Vagina (tissue), 2 donors: ENCODE data around the gene VPS18. TPM values are rescaled to one million over a fixed set of nuclear protein-coding genes. Genes with fewer than 3 reads are reported as not detected.

Experiments used
- DNase-seq, 2 donors: peaks; one replicate each; pipeline ENCODE4 v3.0.0-alpha.2; 2017; ENCODE audit errors: extremely low spot score in 2 of 2
- H3K27ac ChIP-seq: fragments of 200-600 bp; sonication (generic); one replicate; pipeline ENCODE4 v1.5.1; 2019
- H3K27me3 ChIP-seq: fragments of 200-600 bp; sonication (generic); one replicate; pipeline ENCODE4 v1.5.1; 2019
- H3K36me3 ChIP-seq, 2 donors: fragments of 200-600 bp; sonication (generic); one replicate each; pipeline ENCODE4 v1.5.1; 2017 to 2019
- H3K4me1 ChIP-seq: fragments of 200-600 bp; sonication (generic); one replicate; pipeline ENCODE4 v1.5.1; 2019
- H3K4me3 ChIP-seq, 2 donors: fragments of 200-600 bp; sonication (generic); 1 replicate in 1 of 2; 2 replicates in 1 of 2; pipeline ENCODE4 v1.5.1; 2016 to 2019
- H3K9me3 ChIP-seq: fragments of 200-600 bp; sonication (generic); one replicate; pipeline ENCODE4 v1.5.1; 2019
- POLR2A ChIP-seq, 2 donors: fragments of 450-650 bp; IDR thresholded peaks; one replicate each; pipeline ENCODE4 v1.6.1; 2017; ENCODE audit warnings: antibody characterized with exemption in 2 of 2, mild to moderate bottlenecking in 2 of 2, moderate library complexity in 2 of 2
- POLR2AphosphoS5 ChIP-seq, 2 donors: sonication (generic); formaldehyde crosslinking; IDR thresholded peaks; one replicate each; pipeline ENCODE4 v1.9.0; 2017; ENCODE audit warnings: antibody characterized with exemption in 2 of 2, mild to moderate bottlenecking in 2 of 2, low read depth in 1 of 2; ENCODE audit not compliant: insufficient read depth in 1 of 2
- intact Hi-C: fragments of 100-400 bp; cut with DNase I; formaldehyde crosslinking; loops from one replicate; pipeline ENCODE4 v1.15.1; 2023
- total RNA-seq: library from RNA; depleted of rRNA; stranded (reverse); fragments of >200 nt; gene quantifications from one replicate; pipeline ENCODE4 v1.2.3, GENCODE V29; 2016
- TF ChIP-seq, protein P1 (sequence below), 3 experiments: fragments of 450-650 bp in 2 of 3; fragments of 200-600 bp in 1 of 3; sonication (generic) in 1 of 3; IDR thresholded peaks; one replicate each; pipeline ENCODE4 v1.5.1; 2017 to 2019; ENCODE audit warnings: antibody characterized with exemption in 3 of 3, mild to moderate bottlenecking in 2 of 3, moderate library complexity in 2 of 3

The VPS18 gene
- total RNA-seq, 1 donor from 2014 or later = 21.4 TPM

DNA sequence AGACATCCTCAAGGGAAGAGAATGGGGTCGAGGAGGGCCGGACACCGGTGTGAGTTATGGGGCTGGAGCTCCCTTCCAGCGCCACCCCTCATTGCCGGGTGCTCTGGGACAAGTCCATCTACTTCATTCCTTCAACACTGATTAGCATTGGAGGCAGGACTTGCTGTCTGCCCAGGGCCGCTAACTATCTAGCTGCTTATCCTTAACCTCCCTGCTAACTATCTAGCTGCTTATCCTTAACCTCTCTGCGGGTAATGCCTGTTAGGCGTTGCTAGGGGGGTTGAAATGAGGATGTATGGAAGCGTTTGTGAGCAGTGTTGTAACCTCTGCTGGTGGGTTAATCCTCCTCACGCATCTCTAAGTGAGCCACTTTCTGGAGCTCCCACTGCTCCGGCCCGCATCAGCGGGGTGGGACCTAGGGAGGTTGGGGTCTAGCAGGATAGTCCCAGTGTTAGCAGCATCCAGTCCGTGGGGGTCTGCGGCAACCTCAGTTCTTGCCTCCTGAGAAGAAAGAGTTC is 48.1 kb downstream of the VPS18 start:
- Histone ChIP-seq H3K4me3 (peak overlapping the region; percentile 46 to 74), H3K9me3 (no peaks in the 10 kb centered on the region), H3K4me1 (peaks cover 27% of the 10 kb centered on the region), H3K27ac (peak overlapping the region; percentile 79), H3K27me3 (no peaks in the 10 kb centered on the region), H3K36me3 (no peaks in the 10 kb centered on the region)
- no peak for TF ChIP-seq POLR2AphosphoS5 (IDR thresholded peaks at IDR 0.05; ENCODE audit: insufficient read depth in 1 of 2, low read depth in 1 of 2)
- TF ChIP-seq, protein P1, sequence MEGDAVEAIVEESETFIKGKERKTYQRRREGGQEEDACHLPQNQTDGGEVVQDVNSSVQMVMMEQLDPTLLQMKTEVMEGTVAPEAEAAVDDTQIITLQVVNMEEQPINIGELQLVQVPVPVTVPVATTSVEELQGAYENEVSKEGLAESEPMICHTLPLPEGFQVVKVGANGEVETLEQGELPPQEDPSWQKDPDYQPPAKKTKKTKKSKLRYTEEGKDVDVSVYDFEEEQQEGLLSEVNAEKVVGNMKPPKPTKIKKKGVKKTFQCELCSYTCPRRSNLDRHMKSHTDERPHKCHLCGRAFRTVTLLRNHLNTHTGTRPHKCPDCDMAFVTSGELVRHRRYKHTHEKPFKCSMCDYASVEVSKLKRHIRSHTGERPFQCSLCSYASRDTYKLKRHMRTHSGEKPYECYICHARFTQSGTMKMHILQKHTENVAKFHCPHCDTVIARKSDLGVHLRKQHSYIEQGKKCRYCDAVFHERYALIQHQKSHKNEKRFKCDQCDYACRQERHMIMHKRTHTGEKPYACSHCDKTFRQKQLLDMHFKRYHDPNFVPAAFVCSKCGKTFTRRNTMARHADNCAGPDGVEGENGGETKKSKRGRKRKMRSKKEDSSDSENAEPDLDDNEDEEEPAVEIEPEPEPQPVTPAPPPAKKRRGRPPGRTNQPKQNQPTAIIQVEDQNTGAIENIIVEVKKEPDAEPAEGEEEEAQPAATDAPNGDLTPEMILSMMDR (IDR thresholded peaks at IDR 0.05) = peak in 1 of 3 experiments; percentile 6
- no peak for DNase-seq
- intact Hi-C loops = loop anchor here (5.0 to 10.0 kb wide), 2 partner anchors 40 to 72 kb away; no protein-coding TSS in a partner anchor

- Histone ChIP-seq H3K4me1 (peaks cover 27% of the 10 kb centered on the region), H3K27ac (peak overlapping the region; percentile 79), H3K9me3 (no peaks in the 10 kb centered on the region), H3K36me3 (no peaks in the 10 kb centered on the region), H3K27me3 (no peaks in the 10 kb centered on the region), H3K4me3 (peak overlapping the region in 1 of 2 donors; percentile 74)
- DNase-seq = no peak
- intact Hi-C loops = loop anchor here (5.0 to 10.0 kb wide), 2 partner anchors 41 to 72 kb away; no protein-coding TSS in a partner anchor
- TF ChIP-seq POLR2AphosphoS5 (IDR thresholded peaks at IDR 0.05; ENCODE audit: insufficient read depth in 1 of 2, low read depth in 1 of 2) = no peak
- TF ChIP-seq, protein P1 (IDR thresholded peaks at IDR 0.05) = no peak
- TF ChIP-seq POLR2A (IDR thresholded peaks at IDR 0.05) = no peak
Observed at GRCh38 chr15:40942878-40943277, 48.6 kb downstream of the VPS18 start.

- Histone ChIP-seq H3K36me3 (no peaks in the 10 kb centered on the region), H3K27ac (no peak overlapping the region), H3K9me3 (no peaks in the 10 kb centered on the region), H3K4me1 (peaks cover 27% of the 10 kb centered on the region), H3K27me3 (no peaks in the 10 kb centered on the region), H3K4me3 (no peak overlapping the region)
- DNase-seq = no peak
- TF ChIP-seq, protein P1 (IDR thresholded peaks at IDR 0.05) = no peak
- TF ChIP-seq POLR2A (IDR thresholded peaks at IDR 0.05) (no peak), POLR2AphosphoS5 (IDR thresholded peaks at IDR 0.05; ENCODE audit: insufficient read depth in 1 of 2, low read depth in 1 of 2) (no peak)
- intact Hi-C loops = loop anchor here (5.0 to 10.0 kb wide), 2 partner anchors 42 to 71 kb away; no protein-coding TSS in a partner anchor
Observed at GRCh38 chr15:40943764-40944365, 49.6 kb downstream of the VPS18 start.

GRCh38 chr15:40944510-40945296 is 50.5 kb downstream of the VPS18 start:
- intact Hi-C loops = loop anchor here (5.0 to 10.0 kb wide), 2 partner anchors 42 to 70 kb away; no protein-coding TSS in a partner anchor
- DNase-seq = no peak
- no peak overlapping the region for H3K27ac ChIP-seq
- no peak overlapping the region for H3K4me3 ChIP-seq
- H3K27me3 ChIP-seq = no peaks in the 10 kb centered on the region
- H3K9me3 ChIP-seq = no peaks in the 10 kb centered on the region
- peaks cover 27% of the 10 kb centered on the region for H3K4me1 ChIP-seq
- TF ChIP-seq POLR2A (IDR thresholded peaks at IDR 0.05) (no peak), POLR2AphosphoS5 (IDR thresholded peaks at IDR 0.05; ENCODE audit: insufficient read depth in 1 of 2, low read depth in 1 of 2) (no peak)
- TF ChIP-seq, protein P1 (IDR thresholded peaks at IDR 0.05) = no peak
- H3K36me3 ChIP-seq = no peaks in the 10 kb centered on the region
